HG03135 (cell line): Measurements from ENCODE around the gene RAB11FIP3.

Experiments
- ATAC-seq: cut with Tn5 transposase; IDR thresholded peaks from one replicate; pipeline ENCODE4 v1.9.1; 2021; ENCODE audit warnings: mild to moderate bottlenecking, moderate library complexity; ENCODE audit not compliant: unreplicated experiment

Gene RAB11FIP3

GRCh38 chr16:515175-515938, 89.9 kb downstream of the RAB11FIP3 start:
- ATAC-seq, result no peak

GRCh38 chr16:515939-516226, 90.4 kb downstream of the RAB11FIP3 start:
- ATAC-seq, result no peak

- no peak for ATAC-seq
Measured at GRCh38 chr16:516301-516700, 90.9 kb downstream of the RAB11FIP3 start.

- no peak for ATAC-seq
Measured at GRCh38 chr16:518858-519257, 93.4 kb downstream of the RAB11FIP3 start.

- no peak for ATAC-seq
Measured at GRCh38 chr16:519425-519824, 94.0 kb downstream of the RAB11FIP3 start.

GRCh38 chr16:519841-520687, 94.6 kb downstream of the RAB11FIP3 start:
- ATAC-seq, result no peak

GRCh38 chr16:520847-521246, 95.4 kb downstream of the RAB11FIP3 start:
- no peak for ATAC-seq

- no peak for ATAC-seq
Measured at GRCh38 chr16:521381-522210, 96.1 kb downstream of the RAB11FIP3 start.

- ATAC-seq, result no peak
Measured at GRCh38 chr16:522320-523096, 97.1 kb downstream of the RAB11FIP3 start.

- no peak for ATAC-seq
Measured at GRCh38 chr16:523097-523741, 97.8 kb downstream of the RAB11FIP3 start.

- ATAC-seq, result no peak
Measured at GRCh38 chr16:524274-525040, 99.0 kb downstream of the RAB11FIP3 start.

GRCh38 chr16:525123-525519, 99.7 kb downstream of the RAB11FIP3 start:
- ATAC-seq, result no peak

GRCh38 chr16:525520-526180, 100.2 kb downstream of the RAB11FIP3 start:
- ATAC-seq, result no peak

GRCh38 chr16:526181-527014, 100.9 kb downstream of the RAB11FIP3 start:
- peak; percentile 2 for ATAC-seq

- ATAC-seq, result peak; percentile 74
Measured at GRCh38 chr16:527015-527903, 101.8 kb downstream of the RAB11FIP3 start, which contains the start of gene CAPN15. Gene CAPN15, plus strand, starts transcription at chr16:527712. Its CDS starts 19,127 bp downstream, at chr16:546839.

GRCh38 chr16:528111-529011, 102.9 kb downstream of the RAB11FIP3 start:
- peak; percentile 11 for ATAC-seq
